Spinal cord (tissue), 10 donors: ENCODE data around the gene CUEDC2. TPM values are rescaled to one million over a fixed set of nuclear protein-coding genes. Genes with fewer than 3 reads are reported as not detected.

Experiments
- DNase-seq, 6 donors: peaks; one replicate each; pipeline versions ENCODE4 v3.0.0 to v3.0.0-alpha.2; 2013 to 2015; ENCODE audit warnings: low spot score in 6 of 6, low read depth in 4 of 6
- H3K27ac ChIP-seq: one replicate; pipeline ENCODE4 v1.5.1; 2013; ENCODE audit warnings: low read depth, low read length, control low read depth
- H3K27me3 ChIP-seq: one replicate; pipeline ENCODE4 v1.6.1; 2013; ENCODE audit warnings: low read length; ENCODE audit not compliant: control insufficient read depth, insufficient read depth
- H3K36me3 ChIP-seq: one replicate; pipeline ENCODE4 v1.6.1; 2013; ENCODE audit warnings: low read length; ENCODE audit not compliant: control insufficient read depth, insufficient read depth
- H3K4me1 ChIP-seq: one replicate; pipeline ENCODE4 v1.6.1; 2013; ENCODE audit warnings: low read length; ENCODE audit not compliant: control insufficient read depth, insufficient read depth
- H3K4me3 ChIP-seq: one replicate; pipeline ENCODE4 v1.5.1; 2013; ENCODE audit warnings: low read depth, low read length, control low read depth
- H3K9me3 ChIP-seq: one replicate; pipeline ENCODE4 v1.6.1; 2013; ENCODE audit warnings: low read length; ENCODE audit not compliant: control insufficient read depth, insufficient read depth
- WGBS: methylation state at CpG from one replicate; pipeline ENCODE4 v1.1.5; 2013; ENCODE audit warnings: missing lambda C conversion rate; ENCODE audit not compliant: insufficient coverage; 5-methylcytosine and 5-hydroxymethylcytosine counted together
- polyA plus RNA-seq, 2 donors: library from polyadenylated mRNA; unstranded; fragments of 120-200 nt; gene quantifications; one replicate each; pipeline ENCODE4 v1.2.1, GENCODE V29; 2013; ENCODE audit not compliant: insufficient read length in 2 of 2
- total RNA-seq, 2 donors: library from RNA; depleted of rRNA in 1 of 2; stranded (reverse); fragments of 120-200 nt in 1 of 2; fragments of >200 nt in 1 of 2; gene quantifications; one replicate each; pipeline versions ENCODE4 v1.2.3 to v1.2.4, GENCODE V29; 2013 to 2014
- donor health status: healthy.

The CUEDC2 gene
- total and polyA plus RNA-seq, 4 donors, result 87.2 to 168 (median 137) TPM

GRCh38 chr10:102400598-102401341 lies 31.6 kb downstream of the CUEDC2 start:
- Histone ChIP-seq H3K4me3 (no peak overlapping the region), H3K9me3 (no peaks in the 10 kb centered on the region), H3K27me3 (no peaks in the 10 kb centered on the region), H3K4me1 (peaks cover 28% of the 10 kb centered on the region), H3K36me3 (peaks cover 75% of the 10 kb centered on the region), H3K27ac (no peak overlapping the region)
- WGBS, result 93% methylated on average over 21 of the region's 22 CpGs
- DNase-seq, result no peak

GRCh38 chr10:102400076-102400475 lies 32.3 kb downstream of the CUEDC2 start:
- 87% methylated on average over 11 of the region's 17 CpGs for WGBS
- Histone ChIP-seq H3K27ac (no peak overlapping the region), H3K4me1 (peaks cover 35% of the 10 kb centered on the region), H3K36me3 (peaks cover 68% of the 10 kb centered on the region), H3K4me3 (peak overlapping the region; percentile 52), H3K27me3 (peaks cover 3% of the 10 kb centered on the region), H3K9me3 (no peaks in the 10 kb centered on the region)
- no peak for DNase-seq

GRCh38 chr10:102399217-102400021 lies 33.0 kb downstream of the CUEDC2 start:
- H3K27me3 ChIP-seq, result peaks cover 3% of the 10 kb centered on the region
- no peaks in the 10 kb centered on the region for H3K9me3 ChIP-seq
- peak overlapping the region; percentile 52 for H3K4me3 ChIP-seq
- H3K36me3 ChIP-seq, result peaks cover 62% of the 10 kb centered on the region
- 3% methylated on average over 69 of the region's 72 CpGs for WGBS
- peak overlapping the region; percentile 78 for H3K27ac ChIP-seq
- peaks cover 41% of the 10 kb centered on the region for H3K4me1 ChIP-seq
- peak in 3 of 6 donors; percentile 81 to 95 (median 92) for DNase-seq

- Histone ChIP-seq H3K4me3 (peak overlapping the region; percentile 52), H3K4me1 (peaks cover 51% of the 10 kb centered on the region), H3K27ac (peak overlapping the region; percentile 78), H3K36me3 (peaks cover 51% of the 10 kb centered on the region), H3K27me3 (peaks cover 3% of the 10 kb centered on the region), H3K9me3 (no peaks in the 10 kb centered on the region)
- no peak for DNase-seq
- WGBS, result 93% methylated on average over 13 of the region's 21 CpGs
Measured at GRCh38 chr10:102398172-102399020, 34.0 kb downstream of the CUEDC2 start.

- Histone ChIP-seq H3K9me3 (no peaks in the 10 kb centered on the region), H3K4me3 (no peak overlapping the region), H3K27ac (no peak overlapping the region), H3K4me1 (peaks cover 52% of the 10 kb centered on the region), H3K36me3 (peaks cover 43% of the 10 kb centered on the region), H3K27me3 (peaks cover 3% of the 10 kb centered on the region)
- no peak for DNase-seq
- 92% methylated on average over 7 of the region's 14 CpGs for WGBS
Measured at GRCh38 chr10:102397222-102398171, 34.9 kb downstream of the CUEDC2 start.

GRCh38 chr10:102396730-102397151 lies 35.6 kb downstream of the CUEDC2 start:
- Histone ChIP-seq H3K4me1 (peaks cover 52% of the 10 kb centered on the region), H3K9me3 (no peaks in the 10 kb centered on the region), H3K4me3 (no peak overlapping the region), H3K27me3 (peaks cover 3% of the 10 kb centered on the region), H3K27ac (no peak overlapping the region), H3K36me3 (peaks cover 36% of the 10 kb centered on the region)
- WGBS, result 94% methylated on average over 12 of the region's 12 CpGs
- no peak for DNase-seq

GRCh38 chr10:102396317-102396650 lies 36.1 kb downstream of the CUEDC2 start:
- Histone ChIP-seq H3K9me3 (no peaks in the 10 kb centered on the region), H3K36me3 (peaks cover 31% of the 10 kb centered on the region), H3K27ac (peak overlapping the region; percentile 95), H3K4me3 (peak overlapping the region; percentile 86), H3K27me3 (peaks cover 3% of the 10 kb centered on the region), H3K4me1 (peaks cover 52% of the 10 kb centered on the region)
- DNase-seq, result no peak
- WGBS, result 51% methylated on average over 3 of the region's 4 CpGs

GRCh38 chr10:102395400-102396316 lies 36.7 kb downstream of the CUEDC2 start, which contains the start of gene NFKB2:
Gene NFKB2, plus strand, starts transcription at chr10:102395705. Its CDS starts 255 bp downstream, at chr10:102395960.
- Histone ChIP-seq H3K27ac (peak within 1 kb of the TSS; percentile 95), H3K4me1 (peaks cover 52% of the 10 kb centered on the region)
- WGBS, result under 1% methylated on average over 33 of the region's 42 CpGs

More at GRCh38 chr10:102395400-102396316, 36.7 kb downstream of the CUEDC2 start, which contains the start of gene NFKB2:
- Histone ChIP-seq H3K9me3 (no peaks in the 10 kb centered on the region), H3K36me3 (peaks cover 25% of the 10 kb centered on the region), H3K27me3 (peaks cover 5% of the 10 kb centered on the region), H3K4me3 (peak within 1 kb of the TSS; percentile 86)
- peak in 4 of 6 donors; percentile 43 to 94 (median 82) for DNase-seq
